ENCODE data around the gene MAPRE3.

Gene MAPRE3

DNA sequence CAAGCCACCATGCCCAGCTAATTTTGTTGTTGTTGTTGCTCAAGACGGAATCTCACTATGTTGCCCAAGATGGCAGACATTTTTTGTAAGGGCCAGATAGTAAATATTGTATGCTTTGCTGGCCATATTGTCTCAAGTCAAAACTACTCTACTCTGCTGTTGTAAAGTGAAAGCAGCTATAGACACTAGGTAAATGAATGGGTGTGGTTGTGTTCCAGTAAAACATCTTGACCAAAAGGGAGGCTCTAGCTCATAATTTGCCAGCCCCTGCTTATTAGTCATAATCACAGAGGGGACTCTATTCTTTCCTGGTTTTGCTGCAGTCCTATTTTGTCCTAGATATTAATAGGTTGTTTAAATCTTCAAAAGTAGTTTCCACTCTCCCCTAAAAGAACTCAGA, 24.5 kb downstream of the MAPRE3 start:
- no peak for TF ChIP-seq ZFX (IDR thresholded peaks at IDR 0.05)
- TF ChIP-seq, protein P1, sequence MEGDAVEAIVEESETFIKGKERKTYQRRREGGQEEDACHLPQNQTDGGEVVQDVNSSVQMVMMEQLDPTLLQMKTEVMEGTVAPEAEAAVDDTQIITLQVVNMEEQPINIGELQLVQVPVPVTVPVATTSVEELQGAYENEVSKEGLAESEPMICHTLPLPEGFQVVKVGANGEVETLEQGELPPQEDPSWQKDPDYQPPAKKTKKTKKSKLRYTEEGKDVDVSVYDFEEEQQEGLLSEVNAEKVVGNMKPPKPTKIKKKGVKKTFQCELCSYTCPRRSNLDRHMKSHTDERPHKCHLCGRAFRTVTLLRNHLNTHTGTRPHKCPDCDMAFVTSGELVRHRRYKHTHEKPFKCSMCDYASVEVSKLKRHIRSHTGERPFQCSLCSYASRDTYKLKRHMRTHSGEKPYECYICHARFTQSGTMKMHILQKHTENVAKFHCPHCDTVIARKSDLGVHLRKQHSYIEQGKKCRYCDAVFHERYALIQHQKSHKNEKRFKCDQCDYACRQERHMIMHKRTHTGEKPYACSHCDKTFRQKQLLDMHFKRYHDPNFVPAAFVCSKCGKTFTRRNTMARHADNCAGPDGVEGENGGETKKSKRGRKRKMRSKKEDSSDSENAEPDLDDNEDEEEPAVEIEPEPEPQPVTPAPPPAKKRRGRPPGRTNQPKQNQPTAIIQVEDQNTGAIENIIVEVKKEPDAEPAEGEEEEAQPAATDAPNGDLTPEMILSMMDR (conservative IDR thresholded peaks at IDR 0.05) = no peak
- H3K27ac ChIP-seq = no peak overlapping the region

DNA sequence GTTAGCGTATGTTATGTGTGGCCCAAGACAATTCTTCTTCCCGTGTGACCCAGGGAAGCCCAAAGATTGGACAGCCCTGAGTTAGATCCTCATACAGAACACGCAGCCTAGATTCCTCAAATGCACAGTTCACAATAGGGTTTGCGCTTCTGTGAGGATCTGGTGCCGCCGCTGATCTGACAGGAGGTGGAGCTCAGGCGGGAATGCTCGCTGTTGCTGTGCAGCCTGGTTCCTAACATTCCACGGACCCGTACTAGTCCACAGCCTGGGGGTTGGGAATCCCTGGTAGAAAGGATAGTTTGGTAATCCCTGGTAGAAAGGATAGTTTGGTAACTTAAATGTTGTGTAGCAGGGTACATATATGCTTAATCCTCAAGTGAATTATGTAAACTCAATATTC, 27.0 kb downstream of the MAPRE3 start:
- no peak overlapping the region for H3K27ac ChIP-seq
- TF ChIP-seq ZFX (IDR thresholded peaks at IDR 0.05) = no peak
- TF ChIP-seq, protein P1 (conservative IDR thresholded peaks at IDR 0.05) = no peak

DNA sequence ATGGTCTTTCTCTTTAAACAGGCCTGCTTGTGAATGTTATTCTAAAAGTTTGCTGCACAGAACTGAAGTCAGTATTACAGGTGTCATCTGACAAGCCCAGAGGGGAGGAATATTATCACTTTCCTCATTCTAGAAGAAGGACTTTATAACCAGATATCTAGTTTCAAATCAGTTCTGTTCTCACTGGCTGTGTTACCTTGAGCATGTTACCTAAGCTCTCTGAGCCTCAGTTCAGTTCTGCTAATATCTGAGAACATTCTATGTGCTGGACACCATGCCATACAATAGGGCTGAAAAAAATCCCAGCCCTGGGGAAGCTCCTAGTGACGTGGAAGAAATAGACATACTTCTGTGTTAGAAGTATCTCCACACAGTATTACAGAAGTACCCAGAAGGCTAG, 27.9 kb downstream of the MAPRE3 start:
- no peak for TF ChIP-seq ZFX (IDR thresholded peaks at IDR 0.05)
- H3K27ac ChIP-seq = no peak overlapping the region

DNA sequence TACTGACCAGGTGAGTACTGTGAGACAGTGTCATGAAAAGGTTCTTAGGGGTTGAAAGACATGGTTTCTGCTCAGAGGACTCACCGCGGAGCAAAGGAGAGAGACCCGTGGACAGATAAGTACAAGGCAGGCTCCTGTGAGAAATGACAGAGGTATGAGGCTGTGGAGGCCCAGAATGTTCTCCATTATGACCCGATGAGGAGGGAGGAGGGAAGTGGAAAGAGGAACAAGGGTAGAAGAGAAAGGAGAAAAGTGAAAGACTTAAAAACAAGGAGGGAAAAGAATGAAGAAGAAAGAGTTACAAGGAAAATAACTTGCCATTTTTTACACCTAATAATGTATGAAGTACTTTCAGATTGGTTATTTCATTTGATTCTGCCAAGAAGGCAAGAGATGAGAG, 29.8 kb downstream of the MAPRE3 start:
- TF ChIP-seq, protein P1 (conservative IDR thresholded peaks at IDR 0.05) = no peak
- TF ChIP-seq ZFX (IDR thresholded peaks at IDR 0.05) = no peak
- H3K27ac ChIP-seq = no peak overlapping the region

DNA sequence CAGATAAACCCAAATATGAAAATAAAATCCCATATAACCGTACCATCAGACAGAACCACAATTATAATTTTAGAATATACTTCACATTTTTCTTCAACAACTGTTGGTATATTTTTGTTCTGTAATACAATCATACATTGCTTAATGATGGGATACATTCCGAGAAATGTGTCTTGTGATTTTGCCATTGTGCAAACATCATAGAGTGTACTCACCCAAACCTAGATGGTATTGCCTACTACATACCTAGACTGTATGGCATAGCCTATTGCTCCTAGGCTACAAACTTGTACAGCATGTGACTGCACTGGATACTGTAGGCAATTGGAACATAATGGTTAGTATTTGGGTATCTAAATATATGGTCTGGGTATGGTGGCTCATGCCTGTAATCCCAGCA, 30.6 kb downstream of the MAPRE3 start:
- TF ChIP-seq, protein P1 (conservative IDR thresholded peaks at IDR 0.05) = no peak
- no peak for TF ChIP-seq ZFX (IDR thresholded peaks at IDR 0.05)

DNA sequence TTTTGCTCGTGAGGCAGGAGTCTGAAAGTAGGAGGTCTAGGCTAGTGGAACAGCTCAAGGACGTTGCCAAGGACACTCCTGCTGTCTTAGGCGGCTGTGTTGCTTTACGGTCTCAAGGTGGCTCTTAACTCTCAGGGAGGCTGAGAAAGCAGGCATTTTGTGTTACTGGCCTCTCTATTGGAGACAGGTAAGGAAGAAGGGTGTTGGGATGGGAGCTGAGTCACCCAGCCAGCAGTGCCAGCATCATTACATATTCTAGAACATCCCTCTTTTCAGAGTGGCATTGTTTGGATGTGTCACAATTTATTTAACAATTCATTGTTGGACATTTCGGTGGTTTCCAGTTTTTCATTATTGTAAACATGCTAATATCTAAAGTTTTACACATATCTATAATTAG, 31.5 kb downstream of the MAPRE3 start:
- TF ChIP-seq, protein P1 (conservative IDR thresholded peaks at IDR 0.05) = no peak
- no peak for TF ChIP-seq ZFX (IDR thresholded peaks at IDR 0.05)
- no peak overlapping the region for H3K27ac ChIP-seq

More for the DNA sequence above, 30.6 kb downstream of the MAPRE3 start:
- H3K27ac ChIP-seq = no peak overlapping the region

DNA sequence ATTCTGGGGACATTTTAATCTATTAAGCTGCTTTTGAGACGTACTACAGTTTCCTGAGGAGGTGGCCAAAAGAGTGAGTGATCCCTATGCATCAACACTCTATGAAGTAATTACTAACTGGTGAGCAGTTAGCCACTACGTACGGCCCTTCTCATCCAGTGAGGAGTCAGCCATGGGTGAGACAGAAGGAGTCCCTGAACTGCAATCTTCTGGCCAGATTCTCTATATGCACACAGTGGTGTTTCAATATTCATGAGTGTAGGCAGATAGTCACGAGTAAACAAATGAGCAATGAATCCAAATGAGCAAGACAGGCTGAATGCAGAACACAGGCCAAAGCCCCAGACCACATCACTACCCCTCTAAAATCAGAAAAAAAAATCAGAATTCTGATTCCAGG, 32.6 kb downstream of the MAPRE3 start:
- no peak for TF ChIP-seq ZFX (IDR thresholded peaks at IDR 0.05)
- TF ChIP-seq, protein P1 (conservative IDR thresholded peaks at IDR 0.05) = no peak
- H3K27ac ChIP-seq = no peak overlapping the region

DNA sequence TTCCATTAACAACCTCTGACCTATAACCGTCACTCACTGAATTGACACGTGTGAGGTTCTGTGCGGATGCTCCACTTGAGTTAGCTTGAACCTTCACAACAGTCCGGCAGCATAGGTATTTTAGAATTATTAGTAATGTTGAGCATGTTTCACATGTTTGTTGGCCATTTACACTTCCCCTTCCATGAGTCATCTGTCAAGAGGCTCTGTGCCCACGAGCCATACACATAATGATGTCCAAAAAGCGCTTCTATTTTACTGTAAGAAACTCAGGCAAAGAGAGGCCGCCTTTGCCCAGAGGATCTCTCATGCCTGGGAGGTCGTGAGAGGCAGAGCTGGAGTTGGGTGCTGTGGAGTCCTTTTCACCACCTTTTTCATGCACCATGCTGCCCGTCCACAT, 33.4 kb downstream of the MAPRE3 start:
- no peak for TF ChIP-seq ZFX (IDR thresholded peaks at IDR 0.05)
- TF ChIP-seq, protein P1 (conservative IDR thresholded peaks at IDR 0.05) = no peak
- H3K27ac ChIP-seq = no peak overlapping the region

Measured in C4-2B (cell line).